Spleen (tissue), 11 donors: ENCODE results near the gene NR2C2. TPM values are rescaled to one million over a fixed set of nuclear protein-coding genes. Genes with fewer than 3 reads are reported as not detected.

ENCODE experiments used
- DNase-seq: peaks from one replicate; pipeline ENCODE4 v3.0.0-alpha.2; 2020
- H3K27ac ChIP-seq, 8 donors: fragments of 200-600 bp; sonication (generic) in 7 of 8; 1 replicate in 4 of 8; 2 replicates in 4 of 8; pipeline versions ENCODE4 v1.5.0 to v1.8.0; 2016 to 2021; ENCODE audit warnings: inconsistent platforms in 4 of 8, mild to moderate bottlenecking in 4 of 8, moderate library complexity in 1 of 8
- H3K27me3 ChIP-seq, 7 donors: fragments of 200-600 bp; sonication (generic) in 6 of 7; replicated peaks in 1 of 7; 1 replicate in 4 of 7; 2 replicates in 3 of 7; pipeline versions ENCODE4 v1.5.0 to v1.8.0; 2016 to 2021; ENCODE audit warnings: inconsistent platforms in 3 of 7, mild to moderate bottlenecking in 1 of 7
- H3K36me3 ChIP-seq, 6 donors: fragments of 200-600 bp; sonication (generic) in 5 of 6; 1 replicate in 4 of 6; 2 replicates in 2 of 6; pipeline versions ENCODE4 v1.5.0 to v1.8.0; 2016 to 2021; ENCODE audit warnings: inconsistent platforms in 2 of 6
- H3K4me1 ChIP-seq, 6 donors: fragments of 200-600 bp; sonication (generic) in 5 of 6; 1 replicate in 3 of 6; 2 replicates in 3 of 6; pipeline versions ENCODE4 v1.5.0 to v1.8.0; 2016 to 2021; ENCODE audit warnings: inconsistent platforms in 3 of 6
- H3K4me3 ChIP-seq, 8 donors: fragments of 200-600 bp; sonication (generic) in 7 of 8; 1 replicate in 4 of 8; 2 replicates in 4 of 8; pipeline versions ENCODE4 v1.5.0 to v1.8.0; 2016 to 2021; ENCODE audit warnings: inconsistent platforms in 4 of 8, mild to moderate bottlenecking in 4 of 8, moderate library complexity in 2 of 8
- H3K9me3 ChIP-seq, 8 donors: fragments of 200-600 bp; sonication (generic) in 7 of 8; 1 replicate in 4 of 8; 2 replicates in 4 of 8; pipeline versions ENCODE4 v1.5.0 to v1.8.0; 2016 to 2021; ENCODE audit warnings: inconsistent platforms in 4 of 8
- CTCF ChIP-seq, 11 experiments: fragments of 200-600 bp in 7 of 11; fragments of 450-650 bp in 4 of 11; sonication (generic) in 4 of 11; IDR thresholded peaks in 8 of 11; conservative IDR thresholded peaks in 3 of 11; 1 replicate in 7 of 11; 2 replicates in 4 of 11; pipeline versions ENCODE4 v1.4.0 to v1.8.0; 2016 to 2021; ENCODE audit warnings: antibody characterized with exemption in 11 of 11, inconsistent platforms in 4 of 11, mild to moderate bottlenecking in 1 of 11
- POLR2A ChIP-seq, 3 donors: fragments of 450-650 bp; IDR thresholded peaks; one replicate each; pipeline ENCODE4 v1.5.1; 2017; ENCODE audit warnings: antibody characterized with exemption in 3 of 3, mild to moderate bottlenecking in 1 of 3
- POLR2AphosphoS5 ChIP-seq, 3 donors: sonication (generic); formaldehyde crosslinking; IDR thresholded peaks; one replicate each; pipeline ENCODE4 v1.5.1; 2017; ENCODE audit warnings: antibody characterized with exemption in 3 of 3
- WGBS, 5 donors: extraction: QIAGEN DNeasy Blood & Tissue Kit in 3 of 5; methylation state at CpG; one replicate each; pipeline versions ENCODE4 v1.1.5 to v1.1.7; 2013 to 2018; 5-methylcytosine and 5-hydroxymethylcytosine counted together
- intact Hi-C: fragments of 100-400 bp; cut with DNase I; formaldehyde crosslinking; loops from one replicate; pipeline ENCODE4 v1.15.0; 2023; ENCODE audit warnings: low total_unique reads
- polyA plus RNA-seq, 3 donors: library from polyadenylated mRNA; stranded (reverse); fragments of 200-250 nt; gene quantifications; one replicate each; pipeline ENCODE4 v1.2.1, GENCODE V29; 2013
- total RNA-seq, 7 donors: library from RNA; depleted of rRNA in 3 of 7; stranded (reverse); fragments of >200 nt in 3 of 7; fragmentation: NEBNext Ultra II Directional in 4 of 7; extraction: Animal tissue kit (Norgen Biotek cat#: 25700) in 4 of 7; gene quantifications; one replicate each; pipeline versions ENCODE4 v1.1.0 to v1.2.1, GENCODE V29; 2016 to 2021
- donor health status: healthy with polysubstance abuse.
- donor health status: DM: no; HTN: no; CAD: no; lungs with moderate emphysema.
- donor health status: DM: no; HTN: no; CAD: no.
- donor health status: Bipolar disorder and iron deficiency.
- donor health status: healthy.
- donor health status: DM: no; HTN: no; CAD: no.
- donor health status: DM: yes; HTN: yes; CAD: no.

The NR2C2 gene
- total and polyA plus RNA-seq, 10 donors, result 7.2 to 75.5 (median 60.2) TPM

- Histone ChIP-seq H3K27me3 (no peaks in the 10 kb centered on the region), H3K4me1 (peaks cover 2 to 47% (median 13%) of the 10 kb centered on the region in 6 donors), H3K9me3 (no peaks in the 10 kb centered on the region), H3K36me3 (peaks cover 0 to 63% (median 36%) of the 10 kb centered on the region in 6 donors), H3K27ac (no peak overlapping the region), H3K4me3 (no peak overlapping the region)
- TF ChIP-seq POLR2A (IDR thresholded peaks at IDR 0.05), result no peak
- TF ChIP-seq POLR2AphosphoS5 (IDR thresholded peaks at IDR 0.05), result peak in 1 of 3 donors; percentile 23
- WGBS, 5 donors, result 92 to 97% (median 95%) methylated on average over 19 of the region's 19 CpGs
- no peak for DNase-seq
- intact Hi-C loops, result no loop called here
Measured at GRCh38 chr3:15056676-15057404, 109.5 kb downstream of the NR2C2 start.

- peaks cover 0 to 43% (median 30%) of the 10 kb centered on the region in 6 donors for H3K36me3 ChIP-seq
- peaks cover 12 to 36% (median 21%) of the 10 kb centered on the region in 6 donors for H3K4me1 ChIP-seq
- intact Hi-C loops, result no loop called here
- H3K4me3 ChIP-seq, result no peak overlapping the region
- no peaks in the 10 kb centered on the region for H3K27me3 ChIP-seq
- no peaks in the 10 kb centered on the region for H3K9me3 ChIP-seq
- no peak for DNase-seq
- no peak overlapping the region for H3K27ac ChIP-seq
- TF ChIP-seq POLR2AphosphoS5 (IDR thresholded peaks at IDR 0.05) (no peak), POLR2A (IDR thresholded peaks at IDR 0.05) (no peak), CTCF (IDR thresholded peaks at IDR 0.05 in 8 of 11, conservative IDR thresholded peaks at IDR 0.05 in 3 of 11) (no peak)
- WGBS, 5 donors, result 93 to 99% (median 94%) methylated on average over 3 of the region's 3 CpGs
Measured at GRCh38 chr3:15060029-15060428, 112.6 kb downstream of the NR2C2 start.

GRCh38 chr3:15063238-15063637, 115.9 kb downstream of the NR2C2 start:
- no peaks in the 10 kb centered on the region for H3K9me3 ChIP-seq
- peaks cover 12 to 31% (median 22%) of the 10 kb centered on the region in 6 donors for H3K4me1 ChIP-seq
- intact Hi-C loops, result no loop called here
- peak overlapping the region in 4 of 8 donors; percentile 70 to 84 (median 76) for H3K4me3 ChIP-seq
- TF ChIP-seq POLR2A (IDR thresholded peaks at IDR 0.05), result no peak
- no peak for TF ChIP-seq CTCF (IDR thresholded peaks at IDR 0.05 in 8 of 11, conservative IDR thresholded peaks at IDR 0.05 in 3 of 11)
- TF ChIP-seq POLR2AphosphoS5 (IDR thresholded peaks at IDR 0.05), result no peak
- H3K27me3 ChIP-seq, result no peaks in the 10 kb centered on the region
- H3K36me3 ChIP-seq, result peaks cover 0 to 20% (median 11%) of the 10 kb centered on the region in 6 donors
- 80 to 93% (median 86%) methylated on average over 2 to 4 of the region's 4 CpGs for WGBS, 5 donors
- peak overlapping the region in 2 of 8 donors; percentile 85 to 89 for H3K27ac ChIP-seq
- no peak for DNase-seq

- Histone ChIP-seq H3K4me3 (peak overlapping the region; percentile 54 to 90 (median 75)), H3K4me1 (peaks cover 12 to 31% (median 22%) of the 10 kb centered on the region in 6 donors), H3K27me3 (no peaks in the 10 kb centered on the region), H3K9me3 (no peaks in the 10 kb centered on the region), H3K36me3 (peaks cover 0 to 15% (median 6%) of the 10 kb centered on the region in 6 donors), H3K27ac (peak overlapping the region in 4 of 8 donors; percentile 85 to 89 (median 85))
- TF ChIP-seq CTCF (IDR thresholded peaks at IDR 0.05 in 8 of 11, conservative IDR thresholded peaks at IDR 0.05 in 3 of 11) (no peak), POLR2A (IDR thresholded peaks at IDR 0.05) (no peak), POLR2AphosphoS5 (IDR thresholded peaks at IDR 0.05) (no peak)
- WGBS, 5 donors, result 89 to 93% (median 91%) methylated on average over 9 to 13 of the region's 13 CpGs
- intact Hi-C loops, result no loop called here
- no peak for DNase-seq
Measured at GRCh38 chr3:15063656-15064286, 116.4 kb downstream of the NR2C2 start.
